Central memory CD8-positive, alpha-beta T cell (primary cell): ENCODE results near the gene KAZN.
"Not testable (repeated sequence)": the region's sequence is repeated elsewhere in the genome, so short reads cannot be mapped to it uniquely, and the experiment has no call there.

Experiments
- ATAC-seq: fragments of 150-1000 bp; cut with Tn5 transposase; replicated peaks from 2 replicates; pipeline ENCODE4 v1.10.0; 2022; ENCODE audit warnings: mild to moderate bottlenecking, moderate FRiP score, moderate number of reproducible peaks; ENCODE audit not compliant: poor library complexity, severe bottlenecking; ENCODE audit errors: extremely low read depth
- DNase-seq, 2 donors: peaks; one replicate each; pipeline ENCODE4 v3.0.0; 2021; ENCODE audit warnings: low spot score in 2 of 2
- H3K27ac Mint-ChIP-seq: one replicate; pipeline ENCODE4 v1.8.0; 2022; ENCODE audit warnings: low read depth, mild to moderate bottlenecking, moderate library complexity, mixed read lengths
- H3K27me3 Mint-ChIP-seq: one replicate; pipeline ENCODE4 v1.8.0; 2022; ENCODE audit warnings: mixed read lengths
- H3K36me3 Mint-ChIP-seq: one replicate; pipeline ENCODE4 v1.8.0; 2022; ENCODE audit warnings: mild to moderate bottlenecking, moderate library complexity, mixed read lengths; ENCODE audit not compliant: insufficient read depth
- H3K4me1 Mint-ChIP-seq: one replicate; pipeline ENCODE4 v1.8.0; 2022; ENCODE audit warnings: mixed read lengths
- H3K4me3 Mint-ChIP-seq: one replicate; pipeline ENCODE4 v1.8.0; 2022; ENCODE audit warnings: mild to moderate bottlenecking, moderate library complexity, mixed read lengths
- H3K9me3 Mint-ChIP-seq: one replicate; pipeline ENCODE4 v1.8.0; 2022; ENCODE audit warnings: mixed read lengths

Gene KAZN

GRCh38 chr1:14571810-14572767 is 26.4 kb upstream of the KAZN start:
- DNase-seq (no peak), ATAC-seq (no peak)
- H3K9me3 Mint-ChIP-seq = no peaks in the 10 kb centered on the region
- no peak overlapping the region for H3K4me3 Mint-ChIP-seq
- H3K4me1 Mint-ChIP-seq = no peaks in the 10 kb centered on the region
- H3K36me3 Mint-ChIP-seq = no peaks in the 10 kb centered on the region
- H3K27ac Mint-ChIP-seq = no peak overlapping the region
- H3K27me3 Mint-ChIP-seq = peaks cover 26% of the 10 kb centered on the region

- no peaks in the 10 kb centered on the region for H3K4me1 Mint-ChIP-seq
- H3K4me3 Mint-ChIP-seq = no peak overlapping the region
- H3K36me3 Mint-ChIP-seq = no peaks in the 10 kb centered on the region
- no peak for ATAC-seq
- H3K9me3 Mint-ChIP-seq = no peaks in the 10 kb centered on the region
- no peak overlapping the region for H3K27ac Mint-ChIP-seq
- H3K27me3 Mint-ChIP-seq = peaks cover 26% of the 10 kb centered on the region
- DNase-seq = no peak
Observed at GRCh38 chr1:14572861-14573260, 25.6 kb upstream of the KAZN start.

GRCh38 chr1:14576155-14576554 is 22.3 kb upstream of the KAZN start:
- H3K4me3 Mint-ChIP-seq = no peak overlapping the region
- ATAC-seq = no peak

GRCh38 chr1:14577261-14577660 is 21.2 kb upstream of the KAZN start:
- Mint-ChIP-seq H3K27ac (no peak overlapping the region), H3K27me3 (peaks cover 21% of the 10 kb centered on the region), H3K36me3 (no peaks in the 10 kb centered on the region), H3K4me3 (no peak overlapping the region), H3K4me1 (no peaks in the 10 kb centered on the region), H3K9me3 (peaks cover 12% of the 10 kb centered on the region)
- ATAC-seq (no peak), DNase-seq (no peak)

More at GRCh38 chr1:14576155-14576554, 22.3 kb upstream of the KAZN start:
- Mint-ChIP-seq H3K27me3 (peaks cover 13% of the 10 kb centered on the region), H3K4me1 (no peaks in the 10 kb centered on the region), H3K27ac (no peak overlapping the region), H3K9me3 (peaks cover 4% of the 10 kb centered on the region), H3K36me3 (no peaks in the 10 kb centered on the region)
- no peak for DNase-seq

GRCh38 chr1:14578156-14578555 is 20.3 kb upstream of the KAZN start:
- Mint-ChIP-seq H3K27me3 (peaks cover 21% of the 10 kb centered on the region), H3K9me3 (peaks cover 12% of the 10 kb centered on the region), H3K4me1 (no peaks in the 10 kb centered on the region), H3K36me3 (no peaks in the 10 kb centered on the region), H3K4me3 (no peak overlapping the region), H3K27ac (no peak overlapping the region)
- no peak for DNase-seq
- ATAC-seq = no peak

- H3K36me3 Mint-ChIP-seq, DNase-seq, ATAC-seq, H3K27ac Mint-ChIP-seq, H3K4me3 Mint-ChIP-seq, H3K4me1 Mint-ChIP-seq: not testable (repeated sequence)
- Mint-ChIP-seq H3K9me3 (peaks cover 12% of the 10 kb centered on the region), H3K27me3 (peaks cover 12% of the 10 kb centered on the region)
Observed at GRCh38 chr1:14580295-14580694, 18.2 kb upstream of the KAZN start.

- H3K36me3 Mint-ChIP-seq = no peaks in the 10 kb centered on the region
- H3K27ac Mint-ChIP-seq = no peak overlapping the region
- peaks cover 12% of the 10 kb centered on the region for H3K9me3 Mint-ChIP-seq
- ATAC-seq = no peak
- H3K4me1 Mint-ChIP-seq = no peaks in the 10 kb centered on the region
- no peak for DNase-seq
- peaks cover 12% of the 10 kb centered on the region for H3K27me3 Mint-ChIP-seq
- no peak overlapping the region for H3K4me3 Mint-ChIP-seq
Observed at GRCh38 chr1:14580986-14581385, 17.5 kb upstream of the KAZN start.

GRCh38 chr1:14583788-14584187 is 14.7 kb upstream of the KAZN start:
- Mint-ChIP-seq H3K4me3 (no peak overlapping the region), H3K27ac (no peak overlapping the region), H3K4me1 (no peaks in the 10 kb centered on the region), H3K27me3 (peaks cover 12% of the 10 kb centered on the region), H3K9me3 (peaks cover 12% of the 10 kb centered on the region), H3K36me3 (no peaks in the 10 kb centered on the region)
- no peak for DNase-seq
- ATAC-seq = no peak

- ATAC-seq = no peak
- Mint-ChIP-seq H3K27me3 (peaks cover 12% of the 10 kb centered on the region), H3K4me1 (no peaks in the 10 kb centered on the region), H3K27ac (no peak overlapping the region), H3K4me3 (no peak overlapping the region), H3K9me3 (peaks cover 12% of the 10 kb centered on the region), H3K36me3 (no peaks in the 10 kb centered on the region)
- no peak for DNase-seq
Observed at GRCh38 chr1:14585728-14586127, 12.8 kb upstream of the KAZN start.

- Mint-ChIP-seq H3K4me3 (no peak overlapping the region), H3K4me1 (no peaks in the 10 kb centered on the region), H3K27me3 (peaks cover 22% of the 10 kb centered on the region), H3K9me3 (no peaks in the 10 kb centered on the region), H3K36me3 (no peaks in the 10 kb centered on the region), H3K27ac (no peak overlapping the region)
- no peak for DNase-seq
- no peak for ATAC-seq
Observed at GRCh38 chr1:14590411-14591180, 7.9 kb upstream of the KAZN start.

- peaks cover 31% of the 10 kb centered on the region for H3K27me3 Mint-ChIP-seq
- no peak for DNase-seq
- H3K4me1 Mint-ChIP-seq = no peaks in the 10 kb centered on the region
- no peak overlapping the region for H3K4me3 Mint-ChIP-seq
- no peaks in the 10 kb centered on the region for H3K36me3 Mint-ChIP-seq
- no peak for ATAC-seq
- no peak overlapping the region for H3K27ac Mint-ChIP-seq
- H3K9me3 Mint-ChIP-seq = no peaks in the 10 kb centered on the region
Observed at GRCh38 chr1:14591600-14591999, 6.9 kb upstream of the KAZN start.

- no peaks in the 10 kb centered on the region for H3K4me1 Mint-ChIP-seq
- no peak overlapping the region for H3K4me3 Mint-ChIP-seq
- DNase-seq (no peak), ATAC-seq (no peak)
- no peaks in the 10 kb centered on the region for H3K9me3 Mint-ChIP-seq
- H3K27me3 Mint-ChIP-seq = peaks cover 36% of the 10 kb centered on the region
- no peak overlapping the region for H3K27ac Mint-ChIP-seq
- H3K36me3 Mint-ChIP-seq = no peaks in the 10 kb centered on the region
Observed at GRCh38 chr1:14592004-14592631, 6.4 kb upstream of the KAZN start.
